ENCODE results near the gene NOP9.

NOP9 gene

DNA sequence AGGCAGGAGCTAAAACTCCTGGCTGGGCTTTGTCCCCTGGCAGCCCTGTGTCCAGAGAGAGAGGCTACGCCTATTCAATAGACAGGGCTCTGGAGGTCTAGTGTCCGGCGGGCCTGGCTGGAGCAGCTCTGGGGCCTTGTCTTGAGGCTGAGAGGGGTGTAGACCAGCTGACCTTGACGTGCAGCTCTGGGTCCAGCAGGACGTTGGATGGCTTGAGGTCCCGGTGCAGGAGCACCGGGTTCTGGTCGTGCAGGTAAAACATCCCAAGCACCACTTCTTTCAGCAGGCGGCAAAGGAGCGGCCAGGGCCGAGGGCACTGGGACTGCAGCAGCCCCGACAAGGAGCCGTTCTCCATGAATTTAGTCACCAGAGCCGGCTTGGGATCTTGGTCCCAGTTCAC lies 39.2 kb downstream of the NOP9 start:
- TF ChIP-seq, protein P1, sequence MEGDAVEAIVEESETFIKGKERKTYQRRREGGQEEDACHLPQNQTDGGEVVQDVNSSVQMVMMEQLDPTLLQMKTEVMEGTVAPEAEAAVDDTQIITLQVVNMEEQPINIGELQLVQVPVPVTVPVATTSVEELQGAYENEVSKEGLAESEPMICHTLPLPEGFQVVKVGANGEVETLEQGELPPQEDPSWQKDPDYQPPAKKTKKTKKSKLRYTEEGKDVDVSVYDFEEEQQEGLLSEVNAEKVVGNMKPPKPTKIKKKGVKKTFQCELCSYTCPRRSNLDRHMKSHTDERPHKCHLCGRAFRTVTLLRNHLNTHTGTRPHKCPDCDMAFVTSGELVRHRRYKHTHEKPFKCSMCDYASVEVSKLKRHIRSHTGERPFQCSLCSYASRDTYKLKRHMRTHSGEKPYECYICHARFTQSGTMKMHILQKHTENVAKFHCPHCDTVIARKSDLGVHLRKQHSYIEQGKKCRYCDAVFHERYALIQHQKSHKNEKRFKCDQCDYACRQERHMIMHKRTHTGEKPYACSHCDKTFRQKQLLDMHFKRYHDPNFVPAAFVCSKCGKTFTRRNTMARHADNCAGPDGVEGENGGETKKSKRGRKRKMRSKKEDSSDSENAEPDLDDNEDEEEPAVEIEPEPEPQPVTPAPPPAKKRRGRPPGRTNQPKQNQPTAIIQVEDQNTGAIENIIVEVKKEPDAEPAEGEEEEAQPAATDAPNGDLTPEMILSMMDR (IDR thresholded peaks at IDR 0.05; ENCODE audit: unreplicated experiment in 3 of 3) = no peak
- H3K36me3 Mint-ChIP-seq (ENCODE audit: low read depth) = no peaks in the 10 kb centered on the region
- no peaks in the 10 kb centered on the region for H3K9me3 Mint-ChIP-seq
- H3K27ac Mint-ChIP-seq = no peak overlapping the region
- H3K27me3 Mint-ChIP-seq (ENCODE audit: low read depth) = peaks cover 87% of the 10 kb centered on the region
- peaks cover 12% of the 10 kb centered on the region for H3K4me1 Mint-ChIP-seq
- H3K4me3 Mint-ChIP-seq = peak overlapping the region in 2 of 3 experiments; percentile 12 to 77

DNA sequence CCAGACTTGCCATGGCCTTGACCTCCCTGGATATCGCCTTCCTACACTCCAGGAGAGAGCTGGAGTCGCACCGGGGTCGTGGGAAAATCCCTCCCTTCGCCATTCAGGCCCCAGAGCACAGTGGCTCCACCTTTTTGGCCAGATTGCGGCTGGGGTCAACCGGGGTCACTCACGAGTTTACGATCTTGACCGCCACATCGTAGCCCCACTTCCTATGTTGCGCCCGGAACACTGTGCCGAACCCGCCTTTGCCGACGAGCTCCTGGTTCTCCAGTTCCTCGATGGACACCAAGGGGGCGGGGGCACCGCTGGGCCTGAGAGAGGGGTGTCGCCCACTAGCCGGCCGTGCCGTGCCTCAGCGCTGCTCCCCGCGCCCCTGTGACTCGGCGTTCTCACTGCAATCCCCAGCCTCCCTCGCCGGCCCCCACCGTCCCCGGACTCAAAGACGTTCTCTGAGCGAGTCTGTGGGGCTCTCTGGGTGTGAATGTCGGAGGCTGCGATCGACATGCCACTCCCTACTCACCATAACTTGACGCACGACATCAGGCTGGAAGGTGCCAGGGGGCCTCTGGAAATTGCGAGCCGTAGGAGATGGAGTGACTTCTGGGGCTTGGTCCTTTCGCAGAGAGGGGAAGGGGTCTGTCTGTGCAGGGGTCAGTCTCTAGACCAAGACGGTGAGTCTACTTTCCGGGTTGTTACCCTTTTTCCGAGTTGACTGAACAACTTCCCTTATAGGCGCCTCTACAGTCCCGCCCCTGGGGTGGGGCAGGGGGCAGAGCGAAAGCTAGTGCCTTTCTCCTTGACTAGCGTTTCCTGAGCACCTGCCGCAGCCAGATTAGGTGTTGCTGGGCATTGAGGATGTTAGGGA lies 39.9 kb downstream of the NOP9 start, which contains the start of gene RIPK3:
Gene RIPK3, minus strand, starts transcription at position 708 of the 868 bp plus-strand sequence. Its CDS starts 165 bp downstream, at position 543.
- TF ChIP-seq, protein P1 (IDR thresholded peaks at IDR 0.05; ENCODE audit: unreplicated experiment in 3 of 3) = no peak
- H3K36me3 Mint-ChIP-seq (ENCODE audit: low read depth) = no peaks in the 10 kb centered on the region
- peaks cover 12% of the 10 kb centered on the region for H3K4me1 Mint-ChIP-seq
- H3K27me3 Mint-ChIP-seq (ENCODE audit: low read depth) = peaks cover 84% of the 10 kb centered on the region
- no peak within 1 kb of the TSS for H3K27ac Mint-ChIP-seq
- H3K9me3 Mint-ChIP-seq = no peaks in the 10 kb centered on the region
- peak within 1 kb of the TSS; percentile 75 to 77 (median 77) for H3K4me3 Mint-ChIP-seq

DNA sequence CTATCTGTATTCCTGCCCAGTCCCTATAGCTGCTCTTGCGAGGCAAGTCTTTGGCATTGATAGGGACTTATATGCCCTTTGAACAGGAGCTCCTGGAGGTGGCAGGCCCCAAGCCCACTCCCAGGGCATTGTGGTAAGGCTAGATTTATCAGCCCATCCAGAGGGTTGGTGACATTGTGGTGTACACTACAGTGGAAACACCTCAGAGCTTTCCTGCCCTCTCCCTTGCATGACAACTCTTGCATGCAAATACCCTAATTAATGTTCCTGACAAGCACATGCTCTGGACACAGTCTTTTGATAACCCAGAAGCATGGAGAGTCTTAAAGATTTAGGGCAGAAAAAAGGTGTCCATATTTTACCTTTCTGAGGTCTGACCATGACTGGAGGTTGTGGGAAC lies 41.0 kb downstream of the NOP9 start:
- Mint-ChIP-seq H3K27ac (no peak overlapping the region), H3K9me3 (no peaks in the 10 kb centered on the region), H3K36me3 (ENCODE audit: low read depth) (no peaks in the 10 kb centered on the region), H3K4me1 (peaks cover 6% of the 10 kb centered on the region), H3K27me3 (ENCODE audit: low read depth) (peaks cover 84% of the 10 kb centered on the region), H3K4me3 (no peak overlapping the region)
- TF ChIP-seq, protein P1 (IDR thresholded peaks at IDR 0.05; ENCODE audit: unreplicated experiment in 3 of 3) = no peak

DNA sequence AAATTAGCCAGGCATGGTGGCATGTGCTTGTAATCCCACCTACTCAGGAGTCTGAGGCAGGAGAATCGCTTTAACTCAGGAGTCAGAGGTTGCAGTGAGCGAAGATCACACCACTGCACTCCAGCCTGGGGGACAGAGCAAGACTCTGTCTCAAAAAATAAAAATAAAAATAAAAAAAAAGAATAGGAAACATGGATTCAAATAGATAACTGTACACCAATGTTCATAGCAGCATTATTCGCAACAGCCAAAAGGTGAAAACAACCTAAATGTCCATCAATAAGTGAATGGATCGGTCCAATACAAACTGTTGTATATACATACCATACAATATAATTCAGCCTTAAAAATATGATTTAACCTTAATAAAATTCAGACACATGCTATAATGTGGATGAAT lies 43.2 kb downstream of the NOP9 start:
- TF ChIP-seq, protein P1 (IDR thresholded peaks at IDR 0.05; ENCODE audit: unreplicated experiment in 3 of 3) = no peak
- no peaks in the 10 kb centered on the region for H3K9me3 Mint-ChIP-seq
- peaks cover 62% of the 10 kb centered on the region for H3K27me3 Mint-ChIP-seq (ENCODE audit: low read depth)
- H3K36me3 Mint-ChIP-seq (ENCODE audit: low read depth) = no peaks in the 10 kb centered on the region
- H3K27ac Mint-ChIP-seq = no peak overlapping the region
- no peak overlapping the region for H3K4me3 Mint-ChIP-seq
- H3K4me1 Mint-ChIP-seq = no peaks in the 10 kb centered on the region

DNA sequence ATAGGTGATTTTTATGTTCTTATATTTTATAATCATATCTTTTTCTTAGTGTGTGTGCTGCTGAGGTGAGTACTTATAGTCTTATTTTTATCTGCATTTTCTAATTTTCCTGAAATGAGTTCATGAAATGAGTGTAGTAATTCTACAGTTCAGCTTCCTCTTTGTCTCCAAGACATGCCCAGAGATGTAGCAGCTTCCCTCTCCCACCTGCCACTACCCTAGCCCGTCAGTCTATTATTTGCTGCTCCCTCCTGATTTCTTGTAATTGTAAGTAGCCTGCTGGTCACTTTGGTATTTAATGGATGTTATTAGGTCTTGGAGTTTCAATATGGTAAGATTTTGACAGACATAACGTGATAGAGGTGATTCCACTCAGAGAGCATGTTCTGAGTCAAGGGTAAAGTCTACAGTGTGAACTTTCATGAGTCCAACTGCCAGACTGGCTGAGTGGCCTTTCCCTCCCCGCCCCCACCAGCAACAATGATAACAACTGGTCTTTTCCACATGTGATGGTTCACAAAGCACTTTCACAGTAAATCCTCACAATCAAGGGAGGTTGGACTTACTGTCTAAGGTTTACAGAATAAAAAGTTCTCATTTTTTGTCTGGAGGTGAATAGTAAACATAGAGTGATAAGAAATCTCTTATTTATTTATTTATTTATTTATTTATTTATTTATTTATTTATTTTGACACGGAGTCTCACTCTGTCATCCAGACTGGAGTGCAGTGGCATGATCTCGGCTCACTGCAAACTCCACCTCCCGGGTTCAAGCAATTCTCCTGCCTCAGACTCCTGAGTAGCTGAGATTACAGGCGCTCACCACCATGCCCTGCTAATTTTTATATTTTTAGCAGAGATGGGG lies 44.4 kb downstream of the NOP9 start:
- TF ChIP-seq, protein P1 (IDR thresholded peaks at IDR 0.05; ENCODE audit: unreplicated experiment in 3 of 3) = no peak
- Mint-ChIP-seq H3K36me3 (ENCODE audit: low read depth) (no peaks in the 10 kb centered on the region), H3K27me3 (ENCODE audit: low read depth) (peaks cover 56% of the 10 kb centered on the region), H3K9me3 (no peaks in the 10 kb centered on the region), H3K4me3 (no peak overlapping the region), H3K27ac (no peak overlapping the region), H3K4me1 (no peaks in the 10 kb centered on the region)
